ENCODE measurements around the gene PRUNE2. TPM values are rescaled to one million over a fixed set of nuclear protein-coding genes. Genes with fewer than 3 reads are reported as not detected.

The PRUNE2 gene
- total and polyA plus RNA-seq, 2 of the 13 experiments (the other 11 are each of a cell fraction or from before 2014, with no cell fraction given): 0.02 TPM; not detected in 1

GRCh38 chr9:76787677-76788076 is 118.2 kb downstream of the PRUNE2 start:
- DNase-seq (ENCODE audit: low spot score): no peak
- Histone ChIP-seq H3K9me3 (ENCODE audit: low read length) (no peaks in the 10 kb centered on the region), H3K9ac (ENCODE audit: insufficient read depth, low read depth, low read length) (no peak overlapping the region), H3K79me2 (ENCODE audit: insufficient read depth, low read length) (no peaks in the 10 kb centered on the region), H3K36me3 (replicated peaks in 1 of 2; ENCODE audit: control insufficient read depth in 1 of 2, insufficient read depth in 2 of 2, low read length in 2 of 2) (no peaks in the 10 kb centered on the region), H3K4me3 (replicated peaks in 1 of 3; ENCODE audit: insufficient read depth in 1 of 3, low read depth in 2 of 3, low read length in 3 of 3) (no peak overlapping the region), H3K4me2 (ENCODE audit: low read depth, low read length) (no peak overlapping the region), H3K27ac (ENCODE audit: extremely low read length, insufficient read depth, low read length) (no peak overlapping the region), H4K20me1 (ENCODE audit: insufficient read depth, low read length) (no peaks in the 10 kb centered on the region), H3K27me3 (ENCODE audit: control insufficient read depth in 1 of 2, insufficient read depth in 2 of 2, low read length in 2 of 2) (no peaks in the 10 kb centered on the region; a peak in 1 of 5 replicates), H2AFZ (ENCODE audit: low read length) (no peak overlapping the region), H3K4me1 (ENCODE audit: insufficient read depth, low read length) (no peaks in the 10 kb centered on the region)
- WGBS (ENCODE audit: low lambda C conversion rate): 19% methylated on average over 11 of the region's 11 CpGs
- ChIA-PET POLR2A (no interaction called here), CTCF (ENCODE audit: low intra/inter-chr PET ratio, low total read pairs) (no interaction called here)
- TF ChIP-seq ZNF749 (CRISPR knock-in tag; IDR thresholded peaks at IDR 0.05; ENCODE audit: borderline replicate concordance) (no peak), ESRRA (CRISPR knock-in tag; IDR thresholded peaks at IDR 0.05; ENCODE audit: low read depth) (no peak), GABPA (IDR thresholded peaks at IDR 0.05; ENCODE audit: low read depth, low read length) (peak; percentile 17; the same call in 1 of the 2 replicates), GABPA (CRISPR knock-in tag; IDR thresholded peaks at IDR 0.05; ENCODE audit: low read depth) (peak; percentile 56; the same call in 1 of the 2 replicates)
- BruUV-seq (replicated peaks): no TSS peak
- intact Hi-C loops (cut with micrococcal nuclease; ENCODE audit: unreplicated experiment): no loop called here
- no peak for FAIRE-seq
- in situ Hi-C loops (cut with HindIII; ENCODE audit: extremely low pct_ligation_motif_present, low pct_unique_long_range_greater_than_20kb): no loop called here
- no peak for ATAC-seq

GRCh38 chr9:76785501-76785900 is 120.4 kb downstream of the PRUNE2 start:
- Histone ChIP-seq H3K27me3 (ENCODE audit: control insufficient read depth in 1 of 2, insufficient read depth in 2 of 2, low read length in 2 of 2) (peaks cover 1 to 3% of the 10 kb centered on the region in 2 experiments; a peak in 2 of 5 replicates), H2AFZ (ENCODE audit: low read length) (no peak overlapping the region), H4K20me1 (ENCODE audit: insufficient read depth, low read length) (no peaks in the 10 kb centered on the region), H3K4me2 (ENCODE audit: low read depth, low read length) (no peak overlapping the region), H3K9me3 (ENCODE audit: low read length) (no peaks in the 10 kb centered on the region), H3K36me3 (replicated peaks in 1 of 2; ENCODE audit: control insufficient read depth in 1 of 2, insufficient read depth in 2 of 2, low read length in 2 of 2) (no peaks in the 10 kb centered on the region), H3K27ac (ENCODE audit: extremely low read length, insufficient read depth, low read length) (no peak overlapping the region), H3K9ac (ENCODE audit: insufficient read depth, low read depth, low read length) (no peak overlapping the region), H3K4me3 (replicated peaks in 1 of 3; ENCODE audit: insufficient read depth in 1 of 3, low read depth in 2 of 3, low read length in 3 of 3) (no peak overlapping the region), H3K79me2 (ENCODE audit: insufficient read depth, low read length) (no peaks in the 10 kb centered on the region), H3K4me1 (ENCODE audit: insufficient read depth, low read length) (no peaks in the 10 kb centered on the region)
- no TSS peak for BruUV-seq (replicated peaks)
- in situ Hi-C loops (cut with HindIII; ENCODE audit: extremely low pct_ligation_motif_present, low pct_unique_long_range_greater_than_20kb): no loop called here
- intact Hi-C loops (cut with micrococcal nuclease; ENCODE audit: unreplicated experiment): no loop called here
- DNase-seq (ENCODE audit: low spot score) (no peak), FAIRE-seq (no peak), ATAC-seq (no peak)
- WGBS (ENCODE audit: low lambda C conversion rate): 4% methylated on average over 1 of the region's 1 CpG
- ChIA-PET POLR2A (no interaction called here), CTCF (ENCODE audit: low intra/inter-chr PET ratio, low total read pairs) (no interaction called here)
- TF ChIP-seq ZNF512 (CRISPR knock-in tag; IDR thresholded peaks at IDR 0.05) (no peak), POGZ (CRISPR knock-in tag; IDR thresholded peaks at IDR 0.05) (no peak), SKI (IDR thresholded peaks at IDR 0.05; ENCODE audit: partially characterized antibody) (no peak), DMAP1 (CRISPR knock-in tag; IDR thresholded peaks at IDR 0.05) (no peak), ZNF841 (CRISPR knock-in tag; IDR thresholded peaks at IDR 0.05; ENCODE audit: borderline replicate concordance) (no peak), HDAC1 (CRISPR knock-in tag; IDR thresholded peaks at IDR 0.05) (no peak), RXRB (CRISPR knock-in tag; IDR thresholded peaks at IDR 0.05; ENCODE audit: borderline replicate concordance) (no peak), TBX3 (IDR thresholded peaks at IDR 0.05; ENCODE audit: borderline replicate concordance) (no peak)

Measured in HepG2 (cell line).